ENCODE results near the gene OR6K2. TPM values are rescaled to one million over a fixed set of nuclear protein-coding genes. Genes with fewer than 3 reads are reported as not detected.

The OR6K2 gene
- total RNA-seq, result not detected in 2 replicates

GRCh38 chr1:158700552-158700951 lies at the start of gene OR6K2:
Gene OR6K2 (minus strand): TSS chr1:158700652. CDS start chr1:158700652, 0 bp downstream.

GRCh38 chr1:158720620-158721019 lies 20.2 kb upstream of the OR6K2 start, which contains the start of gene OR6K3:
Gene OR6K3 (minus strand): TSS chr1:158720720. CDS start chr1:158718115, 2,605 bp downstream.

GRCh38 chr1:158686111-158687009 lies 14.1 kb downstream of the OR6K2 start, which contains the start of gene SPTA1:
Gene SPTA1 (minus strand): TSS chr1:158686715. CDS start chr1:158686517, 198 bp downstream.

Other genes with a start within 250 kb of the OR6K2 start
- gene OR10K1, start 238.8 kb downstream of the OR6K2 start, total RNA-seq, result not detected in 2 replicates
- not detected in 2 replicates for gene OR10R2, start 228.4 kb downstream of the OR6K2 start, total RNA-seq
- gene OR6Y1, start 146.2 kb downstream of the OR6K2 start, total RNA-seq, result not detected in 2 replicates
- not detected in 2 replicates for gene OR6P1, start 130.1 kb downstream of the OR6K2 start, total RNA-seq
- not detected in 2 replicates for gene OR10X1, start 120.8 kb downstream of the OR6K2 start, total RNA-seq
- gene OR10Z1, start 95.4 kb downstream of the OR6K2 start, total RNA-seq, result not detected in 2 replicates
- not detected in 2 replicates for gene SPTA1, start 13.9 kb downstream of the OR6K2 start, total RNA-seq
- gene OR6K3, start 20.1 kb upstream of the OR6K2 start, total RNA-seq, result not detected in 2 replicates
- gene OR6K6, start 54.1 kb upstream of the OR6K2 start, total RNA-seq, result not detected in 2 replicates
- gene OR6N1, start 71.5 kb upstream of the OR6K2 start, total RNA-seq, result not detected in 2 replicates
- gene OR6N2, start 80.6 kb upstream of the OR6K2 start, total RNA-seq, result not detected in 2 replicates
- not detected in 2 replicates for gene MNDA, start 130.7 kb upstream of the OR6K2 start, total RNA-seq
- not detected in 2 replicates for gene PYHIN1, start 230.9 kb upstream of the OR6K2 start, total RNA-seq

Data from myometrial cell (primary cell).